Right forelimb (tissue), 1 donor: Measurements from ENCODE around the gene ZNF775.

Experiments
- DNase-seq: peaks from one replicate; pipeline ENCODE4 v3.0.0-alpha.2; 2018

The ZNF775 gene

DNA sequence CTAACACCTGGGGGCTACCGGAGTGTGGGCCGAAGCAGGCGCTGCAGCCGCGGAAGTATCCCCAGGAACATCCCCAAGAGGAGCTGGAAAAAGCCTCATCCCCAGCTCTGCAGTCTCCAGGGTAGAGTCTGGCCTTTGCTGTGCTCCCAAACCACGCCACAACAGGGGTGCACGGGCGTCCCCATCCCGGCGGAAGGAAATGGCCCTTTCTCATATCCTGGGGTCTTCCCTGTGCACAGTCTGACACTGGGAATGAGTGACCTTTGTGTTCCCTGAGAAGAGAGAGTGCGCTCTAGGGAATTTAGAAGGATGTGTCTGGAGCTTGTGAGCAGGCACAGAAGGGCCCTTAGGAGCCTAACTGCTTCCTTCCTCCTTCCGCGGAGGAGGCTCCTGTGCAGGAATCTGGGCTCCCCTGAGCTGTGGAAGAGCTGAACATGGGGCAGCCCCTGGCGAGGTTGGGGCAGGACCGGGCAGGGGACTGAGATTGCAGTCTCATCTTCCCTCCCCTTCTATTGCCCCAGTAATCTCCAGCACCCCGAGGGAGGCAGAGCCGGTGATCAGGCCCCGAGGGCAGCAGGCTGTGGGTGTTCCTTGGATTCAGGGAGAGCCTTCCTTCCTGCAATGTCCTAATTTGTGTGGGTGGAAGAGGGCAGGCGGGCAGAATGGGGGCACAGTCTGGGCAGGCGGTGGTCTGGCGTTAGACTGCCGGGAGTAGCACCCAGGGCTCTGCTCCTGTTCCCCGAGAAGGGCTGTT is 9.2 kb upstream of the ZNF775 start:
- DNase-seq: no peak

GRCh38 chr7:150370612-150371071 is 8.5 kb upstream of the ZNF775 start:
- no peak for DNase-seq

DNA sequence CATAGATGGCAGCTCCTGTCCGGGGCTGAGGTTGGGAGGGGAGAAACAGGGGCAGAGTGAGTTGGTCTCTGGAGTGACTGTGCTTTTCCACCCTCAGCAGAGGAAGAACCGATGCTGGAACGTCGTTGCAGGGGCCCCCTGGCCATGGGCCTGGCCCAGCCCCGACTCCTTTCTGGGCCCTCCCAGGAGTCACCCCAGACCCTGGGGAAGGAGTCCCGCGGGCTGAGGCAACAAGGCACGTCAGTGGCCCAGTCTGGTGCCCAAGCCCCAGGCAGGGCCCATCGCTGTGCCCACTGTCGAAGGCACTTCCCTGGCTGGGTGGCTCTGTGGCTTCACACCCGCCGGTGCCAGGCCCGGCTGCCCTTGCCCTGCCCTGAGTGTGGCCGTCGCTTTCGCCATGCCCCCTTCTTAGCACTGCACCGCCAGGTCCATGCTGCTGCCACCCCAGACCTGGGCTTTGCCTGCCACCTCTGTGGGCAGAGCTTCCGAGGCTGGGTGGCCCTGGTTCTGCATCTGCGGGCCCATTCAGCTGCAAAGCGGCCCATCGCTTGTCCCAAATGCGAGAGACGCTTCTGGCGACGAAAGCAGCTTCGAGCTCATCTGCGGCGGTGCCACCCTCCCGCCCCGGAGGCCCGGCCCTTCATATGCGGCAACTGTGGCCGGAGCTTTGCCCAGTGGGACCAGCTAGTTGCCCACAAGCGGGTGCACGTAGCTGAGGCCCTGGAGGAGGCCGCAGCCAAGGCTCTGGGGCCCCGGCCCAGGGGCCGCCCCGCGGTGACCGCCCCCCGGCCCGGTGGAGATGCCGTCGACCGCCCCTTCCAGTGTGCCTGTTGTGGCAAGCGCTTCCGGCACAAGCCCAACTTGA is 7.8 kb upstream of the ZNF775 start:
- DNase-seq: no peak

DNA sequence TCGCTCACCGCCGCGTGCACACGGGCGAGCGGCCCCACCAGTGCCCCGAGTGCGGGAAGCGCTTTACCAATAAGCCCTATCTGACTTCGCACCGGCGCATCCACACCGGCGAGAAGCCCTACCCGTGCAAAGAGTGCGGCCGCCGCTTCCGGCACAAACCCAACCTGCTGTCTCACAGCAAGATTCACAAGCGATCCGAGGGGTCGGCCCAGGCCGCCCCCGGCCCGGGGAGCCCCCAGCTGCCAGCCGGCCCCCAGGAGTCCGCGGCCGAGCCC is 7.2 kb upstream of the ZNF775 start:
- DNase-seq: no peak

DNA sequence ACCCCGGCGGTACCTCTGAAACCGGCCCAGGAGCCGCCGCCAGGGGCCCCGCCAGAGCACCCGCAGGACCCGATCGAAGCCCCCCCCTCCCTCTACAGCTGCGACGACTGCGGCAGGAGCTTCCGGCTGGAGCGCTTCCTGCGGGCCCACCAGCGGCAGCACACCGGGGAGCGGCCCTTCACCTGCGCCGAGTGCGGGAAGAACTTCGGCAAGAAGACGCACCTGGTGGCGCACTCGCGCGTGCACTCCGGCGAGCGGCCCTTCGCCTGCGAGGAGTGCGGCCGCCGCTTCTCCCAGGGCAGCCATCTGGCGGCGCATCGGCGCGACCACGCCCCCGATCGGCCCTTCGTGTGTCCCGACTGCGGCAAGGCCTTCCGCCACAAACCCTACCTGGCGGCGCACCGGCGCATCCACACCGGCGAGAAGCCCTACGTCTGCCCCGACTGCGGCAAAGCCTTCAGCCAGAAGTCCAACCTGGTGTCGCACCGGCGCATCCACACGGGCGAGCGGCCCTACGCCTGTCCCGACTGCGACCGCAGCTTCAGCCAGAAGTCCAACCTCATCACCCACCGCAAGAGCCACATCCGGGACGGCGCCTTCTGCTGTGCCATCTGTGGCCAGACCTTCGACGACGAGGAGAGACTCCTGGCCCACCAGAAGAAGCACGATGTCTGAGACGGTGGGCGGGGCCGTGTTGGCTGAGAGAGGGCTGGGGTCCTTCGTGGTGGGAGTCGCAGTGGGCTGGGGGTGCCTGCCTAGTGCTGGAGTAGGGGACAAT is 6.7 kb upstream of the ZNF775 start:
- DNase-seq: no peak

DNA sequence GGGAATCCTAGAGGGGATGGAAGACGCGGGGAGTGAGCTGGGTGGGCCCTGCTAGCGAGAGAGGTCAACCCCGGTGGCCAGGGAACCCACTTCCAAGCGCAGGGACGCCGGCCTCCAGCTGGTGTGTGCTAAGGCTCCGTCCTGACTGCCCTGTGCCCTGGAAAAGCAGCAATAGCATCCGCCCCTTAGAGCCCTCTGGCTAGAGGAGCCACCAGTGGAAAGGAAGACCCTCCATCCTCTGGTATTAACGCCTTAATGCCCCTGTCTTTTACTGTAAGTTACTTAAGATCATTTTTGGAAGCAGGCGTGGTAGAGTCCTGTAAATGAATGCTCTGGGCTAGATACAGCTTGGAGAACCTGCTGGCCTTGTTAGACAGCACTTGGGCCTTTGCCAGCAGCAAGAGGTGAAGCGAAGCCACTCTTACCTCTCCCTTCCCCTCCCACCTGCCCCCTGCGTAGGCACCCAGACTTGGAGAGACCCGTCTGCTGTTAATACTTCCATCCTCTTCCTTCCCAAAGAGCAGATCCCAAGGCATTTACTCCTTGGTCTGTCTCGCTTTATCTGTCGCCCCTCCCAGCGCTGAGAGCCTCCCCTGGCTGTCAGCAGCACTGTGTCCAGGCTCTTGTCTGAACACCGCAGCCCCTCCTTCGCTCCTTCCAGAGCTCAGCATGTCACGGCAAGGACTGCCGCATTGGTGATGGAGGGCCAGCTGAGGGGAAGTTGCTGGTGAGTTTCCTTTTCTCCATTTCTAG is 5.9 kb upstream of the ZNF775 start:
- no peak for DNase-seq

- no peak for DNase-seq
Measured at GRCh38 chr7:150374026-150374425, 5.1 kb upstream of the ZNF775 start.

DNA sequence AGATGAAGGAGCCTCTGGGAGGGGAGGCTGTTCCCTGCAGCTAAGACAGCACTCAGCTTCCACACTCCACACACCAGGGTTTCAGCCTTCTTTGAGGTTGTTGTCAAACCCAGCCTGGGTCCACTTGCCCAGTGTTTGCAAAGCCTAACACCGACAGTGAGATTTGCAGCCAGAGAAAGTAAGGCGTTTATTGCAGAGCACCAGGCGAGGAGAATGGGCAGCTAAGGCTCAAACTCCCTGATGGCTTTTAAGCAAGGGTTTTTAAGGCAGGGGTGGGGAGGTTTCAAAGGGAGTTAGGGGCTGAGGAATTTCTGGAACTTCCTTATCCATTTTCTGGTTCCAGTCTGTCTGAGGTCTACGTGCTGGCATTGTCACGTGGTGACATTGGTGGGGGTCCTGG is 4.7 kb upstream of the ZNF775 start:
- DNase-seq: no peak

DNA sequence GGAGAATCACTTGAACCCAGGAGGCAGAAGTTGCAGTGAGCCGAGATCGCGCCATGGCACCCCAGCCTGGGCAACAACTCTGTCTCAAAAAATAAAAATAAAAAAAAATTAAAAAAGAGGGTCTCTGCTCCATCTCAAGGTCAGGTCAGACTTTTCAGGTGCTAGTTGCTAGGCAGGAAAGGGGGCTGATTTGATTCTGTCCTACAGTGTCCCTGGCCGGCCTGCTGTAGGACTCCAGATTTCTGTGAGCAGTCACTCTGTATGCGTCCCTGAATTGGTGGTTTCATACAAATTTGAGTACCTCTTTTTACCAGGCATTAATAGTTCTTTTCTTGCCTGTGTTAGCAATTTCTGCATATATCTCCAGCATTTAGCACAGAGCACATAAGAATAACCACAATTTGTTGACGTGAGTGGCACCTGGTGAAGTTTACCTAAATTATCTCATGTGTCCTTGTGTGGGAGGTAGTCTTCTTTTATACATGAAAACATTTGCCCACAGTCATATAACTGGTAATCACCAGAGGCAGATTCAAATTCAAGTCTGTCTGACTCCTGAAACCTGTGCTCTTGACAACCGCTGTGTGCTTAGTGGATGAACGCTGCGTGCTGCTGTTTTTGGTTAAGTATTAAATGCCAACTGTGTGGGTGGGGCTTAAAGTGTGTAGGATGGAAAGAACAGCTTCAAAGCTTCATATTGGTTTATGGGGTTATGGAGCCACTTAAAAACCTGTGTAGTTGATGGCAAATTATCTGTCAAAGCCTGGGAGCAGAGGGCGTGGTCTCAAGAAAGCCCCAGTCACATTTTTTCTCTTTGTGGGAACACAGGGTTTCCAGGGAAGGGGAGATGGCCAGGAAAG is 3.2 kb upstream of the ZNF775 start:
- DNase-seq: no peak

DNA sequence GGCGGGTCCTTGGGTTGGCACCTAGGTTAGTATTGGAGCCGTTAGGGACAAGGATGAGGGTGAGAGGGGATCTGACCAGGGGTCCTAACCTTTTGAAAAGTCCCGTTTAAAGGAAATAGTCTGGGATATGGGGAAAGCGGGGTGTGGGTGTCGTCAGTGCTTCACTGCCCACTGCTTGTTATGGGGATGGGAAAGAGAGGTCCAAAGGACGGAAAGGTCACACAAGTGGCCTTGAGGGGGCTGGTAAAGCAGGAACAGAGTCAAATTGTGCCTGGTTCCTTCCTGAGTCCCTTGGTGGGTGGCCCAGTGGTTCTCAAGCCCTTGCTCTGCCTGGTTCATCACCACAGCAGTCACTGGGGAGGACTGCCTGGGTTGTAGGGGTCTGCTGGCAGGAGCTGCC is 2.6 kb upstream of the ZNF775 start:
- no peak for DNase-seq

- no peak for DNase-seq
Measured at GRCh38 chr7:150377196-150377595, 1.9 kb upstream of the ZNF775 start.

GRCh38 chr7:150377635-150378034 is 1.5 kb upstream of the ZNF775 start:
- no peak for DNase-seq

GRCh38 chr7:150378115-150378852 is 846 bp upstream of the ZNF775 start:
- no peak for DNase-seq

GRCh38 chr7:150379441-150380379 is 580 bp downstream of the ZNF775 start:
- DNase-seq: no peak

GRCh38 chr7:150380463-150380862 is 1.3 kb downstream of the ZNF775 start:
- DNase-seq: no peak

GRCh38 chr7:150381096-150381495 is 2.0 kb downstream of the ZNF775 start:
- DNase-seq: no peak

- DNase-seq: no peak
Measured at GRCh38 chr7:150381785-150382122, 2.6 kb downstream of the ZNF775 start.

DNA sequence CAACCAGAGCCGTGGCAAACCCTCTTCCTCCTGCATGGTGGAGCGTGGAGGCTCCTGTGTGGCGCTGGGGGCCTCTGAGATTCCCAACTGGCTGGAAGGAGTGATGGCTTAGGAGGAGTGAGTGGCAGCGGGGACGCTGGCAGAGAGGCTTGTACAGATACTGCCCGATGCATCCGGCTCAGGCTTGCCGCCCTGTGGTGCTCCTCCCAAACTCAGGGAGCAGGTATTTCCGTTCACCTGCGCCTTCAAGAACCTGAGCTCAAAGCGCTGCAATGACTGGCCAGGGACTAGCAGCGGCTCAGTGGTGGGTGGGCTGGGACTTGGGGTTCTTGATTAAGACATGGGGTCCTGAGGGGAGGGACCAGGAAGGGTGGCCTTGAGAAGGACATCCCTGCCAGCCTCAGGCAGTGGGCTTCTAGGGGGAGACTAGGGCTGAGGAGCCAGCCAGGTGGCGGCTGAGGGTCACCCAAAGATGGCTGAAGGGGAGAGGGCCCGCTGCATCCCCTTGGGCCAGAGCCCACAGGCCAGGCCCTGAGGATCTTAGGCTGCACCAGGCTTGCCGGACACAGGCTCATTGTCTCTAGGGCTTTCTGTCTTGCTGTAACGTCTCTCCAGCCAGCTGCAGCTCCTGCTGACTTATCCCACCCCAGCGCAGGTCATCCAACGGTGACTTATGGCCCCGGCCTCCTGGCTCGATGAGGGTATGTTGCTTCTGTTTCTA is 3.2 kb downstream of the ZNF775 start:
- DNase-seq: no peak

- DNase-seq: no peak
Measured at GRCh38 chr7:150382844-150383225, 3.7 kb downstream of the ZNF775 start.
